GM19438 (cell line): Measurements from ENCODE around the gene EED.
"Not testable (repeated sequence)": the region's sequence is repeated elsewhere in the genome, so short reads cannot be mapped to it uniquely, and the experiment has no call there.

Experiments used
- ATAC-seq: cut with Tn5 transposase; IDR thresholded peaks from one replicate; pipeline ENCODE4 v1.9.1; 2021; ENCODE audit warnings: low read depth; ENCODE audit not compliant: unreplicated experiment

Gene EED

GRCh38 chr11:86288776-86289507 is 44.4 kb downstream of the EED start:
- no peak for ATAC-seq

- not testable (repeated sequence) for ATAC-seq
Measured at GRCh38 chr11:86289508-86290280, 45.1 kb downstream of the EED start.

GRCh38 chr11:86291466-86292262 is 47.1 kb downstream of the EED start:
- no peak for ATAC-seq

- ATAC-seq = peak; percentile 75
Measured at GRCh38 chr11:86292912-86293616, 48.5 kb downstream of the EED start.

GRCh38 chr11:86294026-86294425 is 49.5 kb downstream of the EED start:
- no peak for ATAC-seq

- ATAC-seq = peak; percentile 6
Measured at GRCh38 chr11:86301742-86302091, 57.2 kb downstream of the EED start.

- peak; percentile 100 for ATAC-seq
Measured at GRCh38 chr11:86302092-86302793, 57.7 kb downstream of the EED start, which contains the start of gene HIKESHI. Gene HIKESHI (plus strand): TSS chr11:86302240. CDS start chr11:86302449, 209 bp downstream.

- ATAC-seq = no peak
Measured at GRCh38 chr11:86303257-86303656, 58.7 kb downstream of the EED start.

- not testable (repeated sequence) for ATAC-seq
Measured at GRCh38 chr11:86308710-86309109, 64.2 kb downstream of the EED start.

- ATAC-seq = no peak
Measured at GRCh38 chr11:86313793-86314192, 69.2 kb downstream of the EED start.

- no peak for ATAC-seq
Measured at GRCh38 chr11:86314636-86315035, 70.1 kb downstream of the EED start.
